Testis (tissue), 2 donors: Measurements from ENCODE around the gene NTM.

ENCODE experiments used
- POLR2A ChIP-seq: fragments of 450-650 bp; IDR thresholded peaks from one replicate; pipeline ENCODE4 v1.6.1; 2017; ENCODE audit warnings: antibody characterized with exemption, mild to moderate bottlenecking, moderate library complexity
- TF ChIP-seq, protein P1 (sequence below), 3 experiments: fragments of 450-650 bp in 2 of 3; fragments of 200-600 bp in 1 of 3; sonication (generic) in 1 of 3; IDR thresholded peaks; one replicate each; pipeline ENCODE4 v1.5.1; 2016 to 2019; ENCODE audit warnings: antibody characterized with exemption in 3 of 3, mild to moderate bottlenecking in 2 of 3, moderate library complexity in 1 of 3

DNA sequence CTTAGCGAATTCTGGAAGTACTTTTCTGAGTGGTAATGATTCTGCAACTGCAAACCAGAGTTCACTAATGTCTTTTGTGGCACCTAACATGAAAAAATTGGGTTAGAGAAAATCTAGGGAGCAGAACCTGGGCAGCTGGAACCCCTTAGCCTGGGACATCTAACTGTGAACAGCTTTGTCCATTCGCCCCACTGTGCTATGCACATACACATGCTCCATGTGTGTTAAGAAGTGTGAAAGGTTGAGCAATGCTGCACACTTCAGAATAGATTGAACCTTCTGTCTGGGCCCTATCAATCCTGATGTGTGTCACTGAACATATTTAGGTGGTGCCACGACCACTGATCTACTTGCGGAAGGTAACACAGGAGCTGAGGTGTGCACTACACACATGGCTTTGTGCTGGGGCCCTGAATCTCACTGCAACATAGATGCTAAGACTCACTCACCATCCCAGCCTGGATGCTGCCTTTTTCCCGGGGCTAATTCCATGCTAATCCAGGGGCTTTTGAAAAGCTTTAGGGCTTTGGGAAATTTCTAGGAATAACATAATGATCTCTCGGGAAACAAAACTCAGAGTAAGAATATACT is 976.2 kb downstream of the NTM start:
- TF ChIP-seq, protein P1, sequence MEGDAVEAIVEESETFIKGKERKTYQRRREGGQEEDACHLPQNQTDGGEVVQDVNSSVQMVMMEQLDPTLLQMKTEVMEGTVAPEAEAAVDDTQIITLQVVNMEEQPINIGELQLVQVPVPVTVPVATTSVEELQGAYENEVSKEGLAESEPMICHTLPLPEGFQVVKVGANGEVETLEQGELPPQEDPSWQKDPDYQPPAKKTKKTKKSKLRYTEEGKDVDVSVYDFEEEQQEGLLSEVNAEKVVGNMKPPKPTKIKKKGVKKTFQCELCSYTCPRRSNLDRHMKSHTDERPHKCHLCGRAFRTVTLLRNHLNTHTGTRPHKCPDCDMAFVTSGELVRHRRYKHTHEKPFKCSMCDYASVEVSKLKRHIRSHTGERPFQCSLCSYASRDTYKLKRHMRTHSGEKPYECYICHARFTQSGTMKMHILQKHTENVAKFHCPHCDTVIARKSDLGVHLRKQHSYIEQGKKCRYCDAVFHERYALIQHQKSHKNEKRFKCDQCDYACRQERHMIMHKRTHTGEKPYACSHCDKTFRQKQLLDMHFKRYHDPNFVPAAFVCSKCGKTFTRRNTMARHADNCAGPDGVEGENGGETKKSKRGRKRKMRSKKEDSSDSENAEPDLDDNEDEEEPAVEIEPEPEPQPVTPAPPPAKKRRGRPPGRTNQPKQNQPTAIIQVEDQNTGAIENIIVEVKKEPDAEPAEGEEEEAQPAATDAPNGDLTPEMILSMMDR (IDR thresholded peaks at IDR 0.05), result no peak
- TF ChIP-seq POLR2A, result no peak
